Hepatic stellate cell (primary cell): ENCODE results near the gene SHANK3.
"Not testable (repeated sequence)": the region's sequence is repeated elsewhere in the genome, so short reads cannot be mapped to it uniquely, and the experiment has no call there.

Source experiments
- DNase-seq: peaks from one replicate; pipeline ENCODE4 v3.0.0; 2011; ENCODE audit warnings: low spot score

Gene SHANK3

DNA sequence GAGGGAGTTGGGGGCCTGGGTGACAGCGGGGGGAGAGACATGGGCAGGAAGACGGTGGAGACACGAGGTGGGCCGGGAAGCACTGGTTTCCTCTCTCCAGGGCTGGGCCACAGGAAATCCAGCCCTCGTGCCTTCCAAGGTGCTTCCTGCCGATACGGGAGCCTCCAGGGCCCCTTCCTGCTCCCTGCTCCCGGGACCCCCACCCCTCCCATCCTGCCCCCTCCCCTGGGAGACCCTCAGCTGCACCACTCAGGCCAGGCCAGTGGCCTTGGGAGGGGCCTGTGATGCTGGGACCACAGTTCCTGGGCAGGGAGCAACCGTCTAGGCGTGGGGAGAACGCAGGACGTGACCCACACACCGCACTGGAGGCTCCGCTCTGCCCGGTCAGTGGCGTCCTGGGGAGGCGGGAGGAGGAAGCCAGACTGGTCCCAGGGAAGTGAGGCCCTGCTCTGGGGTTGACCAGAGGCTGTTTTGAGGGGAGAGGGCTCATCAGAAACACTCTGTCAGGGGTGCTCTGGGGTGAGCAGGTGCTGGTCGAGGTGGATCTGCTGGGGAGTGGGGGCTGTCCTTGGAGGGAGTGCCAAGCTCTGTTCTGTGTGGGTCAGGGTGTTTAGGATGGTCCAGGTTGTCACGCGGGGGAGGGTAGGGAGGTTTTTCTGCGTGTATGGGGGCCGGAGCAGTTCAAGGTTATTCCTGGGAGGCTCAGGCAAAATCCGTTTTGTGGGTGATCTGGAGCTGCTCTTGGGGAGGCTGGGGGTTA lies at the start of gene SHANK3:
SHANK3 (plus strand) TSS at position 353 of the 760 bp plus-strand sequence.
- no peak for DNase-seq

GRCh38 chr22:50624347-50625130 lies 48.1 kb upstream of the SHANK3 start:
- no peak for DNase-seq

DNA sequence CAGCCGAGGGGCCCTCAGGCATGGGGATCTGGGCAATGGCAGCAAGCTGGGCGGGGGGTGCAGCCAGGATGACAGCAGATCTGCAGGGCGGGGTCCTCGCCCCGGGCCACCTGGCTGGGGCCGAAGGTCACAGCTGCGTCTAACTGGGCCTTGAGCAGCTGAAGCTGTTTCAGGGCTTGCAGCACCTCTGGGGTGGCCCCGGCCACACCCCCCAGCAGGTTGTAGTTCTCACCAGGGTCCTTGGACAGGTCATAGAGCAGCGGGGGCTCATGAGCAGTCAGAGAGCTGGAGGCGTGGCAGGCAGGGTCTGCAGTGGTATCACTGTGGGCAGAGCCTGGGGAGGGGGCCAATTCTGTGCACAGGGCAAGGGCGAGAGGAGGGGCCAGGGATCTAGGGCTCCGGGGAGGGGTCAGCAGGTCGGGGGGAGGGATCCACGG lies 47.5 kb upstream of the SHANK3 start:
- DNase-seq, result no peak

DNA sequence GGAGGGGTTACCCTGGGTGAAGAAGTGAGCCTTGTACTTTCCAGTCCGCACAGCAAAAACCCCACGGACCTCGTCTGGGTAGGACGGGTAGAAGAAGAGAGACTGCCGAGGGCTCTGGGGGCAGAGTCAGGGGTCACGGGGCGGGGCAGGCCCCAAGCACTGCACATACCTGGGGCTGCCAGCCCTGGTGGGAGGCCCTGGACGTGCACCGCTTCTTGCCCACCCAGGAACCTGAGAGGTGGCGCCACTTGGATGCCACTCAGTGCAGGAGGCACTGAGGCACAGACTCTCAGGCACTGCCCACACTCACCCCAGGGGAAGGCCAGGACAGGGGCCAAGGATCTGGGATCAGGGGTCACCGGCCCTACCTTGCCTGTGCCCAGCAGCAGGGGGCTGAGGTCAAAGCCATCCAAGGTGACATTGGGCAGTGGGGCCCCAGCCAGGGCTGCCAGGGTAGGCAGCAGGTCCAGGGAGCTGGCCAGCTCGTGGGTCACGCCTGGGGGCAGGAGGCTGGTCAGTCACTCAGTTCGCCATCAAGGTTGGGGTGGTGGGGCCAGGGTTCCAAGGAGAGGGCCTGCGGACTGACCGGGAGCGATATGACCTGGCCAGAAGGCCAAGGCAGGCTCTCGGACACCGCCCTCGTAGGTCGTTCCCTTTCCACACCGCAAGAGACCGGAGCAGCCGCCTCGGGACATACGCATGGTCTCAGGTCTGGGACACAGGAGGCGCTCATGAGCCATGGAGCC lies 46.9 kb upstream of the SHANK3 start:
- no peak for DNase-seq

- DNase-seq, result no peak
Observed at GRCh38 chr22:50626314-50626849, 46.2 kb upstream of the SHANK3 start.

GRCh38 chr22:50626850-50627641 lies 45.6 kb upstream of the SHANK3 start:
- DNase-seq, result no peak

GRCh38 chr22:50627642-50628542 lies 44.7 kb upstream of the SHANK3 start, which contains the start of gene ARSA:
Gene ARSA, minus strand, starts transcription at chr22:50628152. Its CDS starts 373 bp downstream, at chr22:50627779.
- peak; percentile 86 for DNase-seq

DNA sequence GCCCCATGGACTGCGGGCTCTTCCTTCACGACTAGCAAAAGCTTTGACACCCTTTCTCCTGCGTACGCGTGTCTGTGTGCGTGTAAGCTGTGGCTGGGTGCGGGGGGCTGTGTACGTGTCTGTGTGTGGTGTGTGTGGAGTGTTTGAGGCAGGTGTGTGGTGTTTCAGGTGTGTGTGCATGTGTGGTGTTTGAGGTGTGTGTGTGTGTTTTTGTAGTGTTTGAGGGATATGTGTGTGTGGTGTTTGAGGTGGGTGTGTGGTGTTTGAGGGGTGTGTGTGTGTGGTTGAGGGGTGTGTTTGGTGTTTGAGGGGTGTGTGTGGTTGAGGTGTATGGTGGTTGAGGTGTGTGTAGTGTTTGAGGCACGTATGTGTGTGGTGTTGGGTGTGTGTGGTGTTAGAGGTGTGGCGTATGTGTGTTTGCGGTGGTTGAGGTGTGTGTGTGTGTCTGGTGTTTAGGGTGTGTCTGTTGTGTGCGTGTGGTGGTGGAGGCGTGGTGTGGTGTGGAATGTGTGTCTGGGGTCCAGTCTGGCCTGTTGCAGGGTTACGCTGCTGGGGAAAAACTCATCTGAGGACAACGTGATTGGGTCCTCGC lies 44.0 kb upstream of the SHANK3 start:
- no peak for DNase-seq

DNA sequence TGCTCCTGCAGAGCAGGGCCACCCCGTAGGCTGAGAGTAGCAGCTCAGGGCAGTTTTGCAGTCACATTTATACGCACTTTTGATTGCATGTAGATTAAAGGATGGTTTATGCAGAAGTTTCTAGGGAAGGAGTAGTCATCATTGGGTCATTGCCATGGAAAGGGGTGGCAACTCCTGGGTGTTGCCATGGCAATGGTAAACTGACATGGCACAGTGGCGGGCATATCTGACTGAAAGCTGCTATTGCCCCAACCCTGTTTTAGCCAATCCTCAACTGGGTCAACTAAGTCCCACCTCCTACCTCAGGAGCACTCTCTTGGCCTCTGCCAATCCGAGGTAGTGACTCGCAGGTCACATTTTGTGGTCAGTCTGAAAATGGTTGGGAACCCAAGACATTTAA lies 42.2 kb upstream of the SHANK3 start:
- no peak for DNase-seq

DNA sequence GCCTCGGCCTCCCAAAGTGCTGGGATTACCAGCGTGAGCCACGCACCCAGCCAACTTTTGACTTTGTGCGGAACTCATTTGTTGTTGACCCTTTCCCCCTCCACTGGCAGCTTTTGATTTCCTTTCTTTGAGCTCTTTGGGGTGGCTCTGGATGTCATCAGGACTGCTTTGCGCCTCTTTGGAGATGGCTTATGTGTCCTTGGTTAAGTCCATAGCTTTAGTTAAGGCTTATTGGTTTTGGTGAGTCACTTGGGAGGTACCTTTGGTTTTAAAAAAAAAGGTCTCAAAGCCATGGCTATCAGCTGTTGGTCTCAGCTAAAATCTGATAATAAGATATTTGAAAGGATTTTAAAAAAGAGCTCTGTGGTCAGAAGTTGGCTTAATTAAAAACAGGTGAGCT lies 39.5 kb upstream of the SHANK3 start:
- no peak for DNase-seq

GRCh38 chr22:50633771-50634170 lies 38.9 kb upstream of the SHANK3 start:
- no peak for DNase-seq

DNA sequence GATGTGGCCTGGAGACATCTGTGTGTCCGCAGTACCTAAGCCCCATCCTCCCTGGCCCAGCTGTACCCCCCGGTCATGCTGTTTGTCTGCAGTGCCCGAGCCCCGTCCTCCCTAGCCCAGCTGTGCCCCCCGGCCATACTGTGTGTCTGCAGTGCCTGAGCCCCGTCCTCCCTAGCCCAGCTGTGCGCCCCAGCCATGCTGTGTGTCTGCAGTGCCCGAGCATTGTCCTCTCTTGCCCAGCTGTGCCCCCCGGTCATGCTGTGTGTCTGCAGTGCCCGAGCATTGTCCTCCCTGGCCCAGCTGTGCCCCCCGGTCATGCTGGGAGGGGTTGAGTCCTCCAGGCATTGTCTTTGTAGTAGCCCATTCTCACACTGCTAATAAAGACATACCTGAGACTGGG lies 37.0 kb upstream of the SHANK3 start:
- DNase-seq, result no peak

DNA sequence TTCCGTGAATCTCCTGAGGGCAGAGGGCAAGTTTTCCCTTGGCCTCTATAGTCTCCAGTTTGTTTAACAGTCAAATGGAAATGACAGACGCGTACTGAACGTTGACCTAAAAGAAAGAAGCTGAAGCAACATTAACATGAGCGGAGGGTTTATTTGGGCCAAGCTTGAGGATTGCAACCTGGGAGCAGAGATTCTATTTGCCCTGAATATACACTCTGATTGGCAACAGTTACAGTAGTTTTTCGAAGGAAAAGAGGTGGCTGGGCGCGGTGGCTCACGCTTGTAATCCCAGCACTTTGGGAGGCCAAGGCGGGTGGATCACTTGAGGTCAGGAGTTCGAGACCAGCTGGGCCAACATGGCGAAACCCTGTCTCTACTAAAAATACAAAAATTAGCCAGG lies 32.3 kb upstream of the SHANK3 start:
- not testable (repeated sequence) for DNase-seq

- no peak for DNase-seq
Observed at GRCh38 chr22:50640857-50641647, 31.6 kb upstream of the SHANK3 start.

DNA sequence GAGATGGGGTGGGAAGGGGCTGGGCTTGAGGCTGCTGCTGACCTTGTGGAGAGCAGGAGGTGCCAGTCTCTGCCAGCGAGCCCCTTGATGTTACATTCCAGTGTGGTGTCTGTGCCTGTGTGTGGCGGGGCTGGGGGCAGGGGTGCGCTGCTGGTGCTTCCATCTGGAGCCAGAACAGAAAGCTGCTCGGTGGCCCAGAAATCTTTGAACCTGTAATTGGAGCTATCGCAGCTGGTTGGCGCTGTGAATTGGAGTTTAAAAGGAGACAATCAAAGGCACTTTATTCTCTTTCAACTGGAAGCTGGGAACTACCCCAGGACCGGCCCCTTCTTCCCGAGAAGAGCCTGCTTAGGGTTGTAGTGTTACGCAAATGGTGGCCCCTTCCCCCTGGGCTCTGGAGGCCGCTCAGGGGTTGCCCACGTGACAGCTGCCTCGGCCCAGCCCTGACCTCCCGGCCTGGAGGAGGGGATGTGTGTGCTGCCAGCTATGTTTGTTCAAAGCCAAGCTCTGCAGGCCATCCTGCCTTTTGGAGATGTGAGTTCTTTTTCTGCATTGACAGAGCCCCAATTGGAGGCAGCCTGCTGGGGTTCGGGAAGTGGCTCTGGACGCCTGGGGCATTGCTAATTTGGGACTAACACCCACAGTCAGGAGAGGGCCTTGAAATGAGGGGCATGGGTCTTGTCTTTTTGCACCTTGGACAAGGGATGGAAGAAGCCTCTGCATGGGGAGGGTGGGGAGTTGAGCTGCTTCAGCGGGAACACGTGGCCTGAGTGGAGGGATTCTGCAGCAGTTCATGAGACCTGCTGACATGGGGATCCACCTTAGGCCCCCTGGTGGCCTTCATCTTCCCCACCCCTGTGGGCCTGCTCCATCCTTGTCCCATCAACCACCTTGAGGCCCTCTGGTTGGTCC lies 30.7 kb upstream of the SHANK3 start:
- DNase-seq, result no peak

GRCh38 chr22:50643021-50643820 lies 29.4 kb upstream of the SHANK3 start:
- not testable (repeated sequence) for DNase-seq

GRCh38 chr22:50643821-50644101 lies 28.9 kb upstream of the SHANK3 start:
- not testable (repeated sequence) for DNase-seq
